Measurements from ENCODE around the gene DEF6. TPM values are rescaled to one million over a fixed set of nuclear protein-coding genes. Genes with fewer than 3 reads are reported as not detected.
"Not testable (repeated sequence)": the region's sequence is repeated elsewhere in the genome, so short reads cannot be mapped to it uniquely, and the experiment has no call there.

The DEF6 gene
- total RNA-seq, 1 donor from 2014 or later, result 0.99 TPM

DNA sequence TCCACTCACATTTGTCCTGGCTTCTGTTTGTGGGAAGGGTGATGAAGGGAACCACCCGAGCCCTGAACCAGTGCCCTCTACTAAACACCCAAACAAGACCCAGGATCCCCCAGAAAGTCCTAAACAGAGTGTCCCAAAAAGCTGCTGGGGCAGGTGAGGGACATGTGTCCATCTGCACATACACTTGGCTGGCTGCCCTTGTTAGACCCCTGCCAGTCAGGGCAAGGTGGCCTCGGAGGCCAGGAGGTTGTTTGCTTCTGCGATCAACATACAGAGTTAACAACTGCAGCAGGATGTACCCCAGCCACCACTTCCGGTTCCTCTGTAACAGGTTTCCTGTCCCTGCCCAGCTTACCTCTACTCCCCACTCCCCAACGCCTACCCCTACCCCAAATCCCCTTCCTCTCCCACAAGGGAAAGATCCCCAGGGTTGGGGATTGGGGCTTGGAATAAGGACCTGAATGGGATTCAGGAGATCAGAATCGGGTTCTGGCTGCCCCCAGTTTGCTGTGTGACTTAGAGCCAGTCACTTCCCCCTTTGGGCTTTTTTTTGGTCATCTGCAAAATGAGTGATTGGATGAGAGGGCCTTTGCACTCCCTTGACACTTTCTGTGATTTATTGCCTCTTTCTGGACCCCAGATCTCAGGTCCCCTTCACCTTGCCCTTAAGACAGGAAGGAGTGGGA lies 13.9 kb downstream of the DEF6 start:
- no peak for DNase-seq (ENCODE audit: low read depth)

DNA sequence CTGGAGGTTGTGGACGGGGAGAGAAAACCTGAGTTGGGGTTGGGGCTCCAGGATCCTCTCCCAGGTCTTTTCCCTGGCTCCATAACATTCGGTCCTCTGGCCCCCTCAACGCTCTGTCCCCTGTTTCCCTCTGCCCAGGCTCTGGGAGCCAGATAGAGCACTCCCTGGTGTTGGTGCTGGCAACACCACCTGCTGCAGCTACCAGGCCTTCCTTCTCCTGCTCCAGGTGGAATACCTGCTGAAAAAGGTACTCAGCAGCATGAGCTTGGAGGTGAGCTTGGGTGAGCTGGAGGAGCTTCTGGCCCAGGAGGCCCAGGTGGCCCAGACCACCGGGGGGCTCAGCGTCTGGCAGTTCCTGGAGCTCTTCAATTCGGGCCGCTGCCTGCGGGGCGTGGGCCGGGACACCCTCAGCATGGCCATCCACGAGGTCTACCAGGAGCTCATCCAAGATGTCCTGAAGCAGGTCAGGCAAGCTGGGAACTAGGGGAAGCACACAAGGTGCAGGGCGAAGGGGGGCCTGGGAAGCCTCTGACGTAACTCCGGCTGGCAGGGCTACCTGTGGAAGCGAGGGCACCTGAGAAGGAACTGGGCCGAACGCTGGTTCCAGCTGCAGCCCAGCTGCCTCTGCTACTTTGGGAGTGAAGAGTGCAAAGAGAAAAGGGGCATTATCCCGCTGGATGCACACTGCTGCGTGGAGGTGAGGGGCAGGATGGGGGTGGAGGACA lies 14.6 kb downstream of the DEF6 start:
- no peak for DNase-seq (ENCODE audit: low read depth)

DNA sequence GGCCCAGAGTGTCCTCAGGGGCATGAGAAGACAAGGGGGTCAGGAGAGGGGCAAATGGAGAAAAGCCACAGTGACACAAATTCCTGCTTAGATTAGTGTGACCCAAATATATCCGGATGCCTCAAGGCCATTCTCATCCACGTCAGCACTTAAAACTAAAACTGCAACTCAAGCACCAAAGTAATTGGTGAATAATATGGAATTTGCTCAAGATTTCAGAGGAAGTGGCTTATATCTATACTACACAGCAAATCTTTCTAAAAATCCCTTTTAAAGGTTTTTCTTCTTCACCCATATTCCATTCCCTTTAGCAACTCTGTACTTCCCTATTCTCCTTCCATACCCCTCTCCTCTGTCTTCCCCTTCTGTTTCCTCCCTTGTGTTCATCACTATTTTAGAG lies 15.2 kb downstream of the DEF6 start:
- no peak for DNase-seq (ENCODE audit: low read depth)

DNA sequence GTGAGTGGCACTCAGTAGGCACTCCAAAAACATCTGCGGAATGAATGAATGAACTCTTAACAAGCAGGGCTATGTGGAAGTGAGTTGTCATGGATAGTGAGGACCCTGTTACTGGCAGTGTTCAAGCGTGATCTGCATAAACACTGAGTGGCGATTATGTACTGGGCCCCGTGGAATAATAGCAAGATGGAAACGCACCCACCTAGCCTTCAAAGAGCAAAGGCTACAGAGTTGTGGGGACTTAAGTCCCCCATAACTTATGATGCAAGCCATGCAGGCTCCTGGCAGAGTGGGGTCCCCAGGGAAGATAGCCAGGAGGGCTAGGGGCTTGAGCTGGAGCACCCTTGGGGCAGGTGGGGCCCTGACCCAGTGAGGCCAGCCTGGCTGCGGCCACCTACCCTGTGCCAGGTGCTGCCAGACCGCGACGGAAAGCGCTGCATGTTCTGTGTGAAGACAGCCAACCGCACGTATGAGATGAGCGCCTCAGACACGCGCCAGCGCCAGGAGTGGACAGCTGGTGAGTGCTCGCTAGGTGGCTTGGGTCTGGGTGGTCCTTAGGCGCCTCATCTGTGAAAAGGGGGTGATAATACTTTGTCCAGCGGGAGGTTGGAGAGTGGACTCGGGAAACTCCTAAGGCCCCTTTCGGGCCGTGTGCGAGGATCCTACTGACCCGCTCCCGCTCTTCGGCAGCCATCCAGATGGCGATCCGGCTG lies 20.0 kb downstream of the DEF6 start:
- no peak for DNase-seq (ENCODE audit: low read depth)

DNA sequence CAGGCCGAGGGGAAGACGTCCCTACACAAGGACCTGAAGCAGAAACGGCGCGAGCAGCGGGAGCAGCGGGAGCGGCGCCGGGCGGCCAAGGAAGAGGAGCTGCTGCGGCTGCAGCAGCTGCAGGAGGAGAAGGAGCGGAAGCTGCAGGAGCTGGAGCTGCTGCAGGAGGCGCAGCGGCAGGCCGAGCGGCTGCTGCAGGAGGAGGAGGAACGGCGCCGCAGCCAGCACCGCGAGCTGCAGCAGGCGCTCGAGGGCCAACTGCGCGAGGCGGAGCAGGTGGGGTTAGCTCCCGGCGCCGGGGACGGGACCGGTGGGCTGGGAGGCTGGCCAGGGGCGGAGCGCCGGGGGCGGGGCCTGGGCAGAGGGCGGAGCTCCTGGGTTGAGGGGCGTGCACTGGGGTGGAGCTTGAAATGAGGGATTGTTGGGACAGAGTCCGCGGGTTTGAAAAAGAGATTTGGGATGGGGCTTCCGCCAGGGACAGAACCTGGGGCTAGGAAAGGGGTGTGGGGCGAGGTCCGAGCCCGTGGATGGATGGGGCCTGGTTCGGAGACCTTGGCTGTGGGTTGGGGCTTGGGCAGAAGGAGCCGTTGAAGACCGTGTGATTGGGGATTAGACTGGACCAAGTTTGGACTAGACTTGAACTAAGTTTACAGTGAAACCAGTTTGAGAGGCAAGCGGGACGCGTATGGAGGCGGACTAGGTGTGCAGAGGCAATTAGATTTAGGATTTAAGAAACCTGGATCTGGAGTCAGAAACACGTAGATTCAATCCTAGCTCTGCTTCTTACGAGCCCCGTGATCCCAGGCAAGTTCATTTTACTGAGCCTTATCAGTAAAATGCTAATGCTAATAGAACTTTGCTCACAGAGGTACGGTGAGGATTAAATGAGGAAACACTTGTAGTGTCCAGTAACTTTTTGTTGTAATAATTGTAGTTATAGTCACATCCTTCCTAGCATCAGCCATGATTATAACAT lies 20.9 kb downstream of the DEF6 start:
- peak; percentile 55 for DNase-seq (ENCODE audit: low read depth)

DNA sequence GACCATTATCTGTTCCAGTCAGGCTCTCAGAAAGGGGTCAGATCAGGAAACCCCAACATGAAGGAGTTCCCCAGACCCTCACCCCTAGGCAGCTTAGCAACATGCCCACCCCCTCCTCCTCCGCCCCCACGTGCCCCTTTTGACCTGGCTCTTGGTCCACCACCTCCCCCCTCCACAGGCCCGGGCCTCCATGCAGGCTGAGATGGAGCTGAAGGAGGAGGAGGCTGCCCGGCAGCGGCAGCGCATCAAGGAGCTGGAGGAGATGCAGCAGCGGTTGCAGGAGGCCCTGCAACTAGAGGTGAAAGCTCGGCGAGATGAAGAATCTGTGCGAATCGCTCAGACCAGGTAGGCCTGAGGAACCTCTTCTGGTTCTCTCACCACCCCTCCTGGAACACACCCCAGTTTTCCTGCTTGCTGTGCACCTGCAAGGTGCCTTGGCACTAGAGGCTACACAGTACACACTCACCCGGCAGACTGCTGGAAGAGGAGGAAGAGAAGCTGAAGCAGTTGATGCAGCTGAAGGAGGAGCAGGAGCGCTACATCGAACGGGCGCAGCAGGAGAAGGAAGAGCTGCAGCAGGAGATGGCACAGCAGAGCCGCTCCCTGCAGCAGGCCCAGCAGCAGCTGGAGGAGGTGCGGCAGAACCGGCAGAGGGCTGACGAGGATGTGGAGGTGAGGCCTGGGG lies 21.9 kb downstream of the DEF6 start:
- no peak for DNase-seq (ENCODE audit: low read depth)

DNA sequence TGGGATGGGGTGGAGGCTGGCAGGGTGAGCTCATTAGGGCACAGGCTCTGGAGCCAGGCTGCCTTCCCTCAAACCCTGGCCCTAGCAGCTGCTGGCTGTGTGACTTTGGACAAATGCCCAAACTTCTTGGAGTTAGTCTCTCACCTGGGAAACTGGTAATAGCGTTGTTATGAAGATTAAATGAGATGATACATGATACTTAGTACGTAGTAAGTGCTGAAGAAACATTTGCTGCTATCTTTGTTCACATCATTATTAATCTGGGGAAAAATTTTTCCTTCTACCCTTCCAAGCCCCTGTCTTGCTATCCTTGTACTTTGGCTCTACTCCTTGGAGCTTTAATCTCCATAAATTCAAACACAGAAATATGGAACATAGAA lies 22.4 kb downstream of the DEF6 start:
- DNase-seq (ENCODE audit: low read depth), result no peak

DNA sequence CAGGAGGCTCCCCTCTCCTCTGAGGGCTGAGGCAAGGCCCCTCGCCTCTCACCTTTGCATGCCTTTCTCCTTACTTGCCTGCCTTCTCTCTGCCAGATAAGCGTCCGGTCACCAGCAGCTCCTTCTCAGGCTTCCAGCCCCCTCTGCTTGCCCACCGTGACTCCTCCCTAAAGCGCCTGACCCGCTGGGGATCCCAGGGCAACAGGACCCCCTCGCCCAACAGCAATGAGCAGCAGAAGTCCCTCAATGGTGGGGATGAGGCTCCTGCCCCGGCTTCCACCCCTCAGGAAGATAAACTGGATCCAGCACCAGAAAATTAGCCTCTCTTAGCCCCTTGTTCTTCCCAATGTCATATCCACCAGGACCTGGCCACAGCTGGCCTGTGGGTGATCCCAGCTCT lies 23.5 kb downstream of the DEF6 start:
- no peak for DNase-seq (ENCODE audit: low read depth)

DNA sequence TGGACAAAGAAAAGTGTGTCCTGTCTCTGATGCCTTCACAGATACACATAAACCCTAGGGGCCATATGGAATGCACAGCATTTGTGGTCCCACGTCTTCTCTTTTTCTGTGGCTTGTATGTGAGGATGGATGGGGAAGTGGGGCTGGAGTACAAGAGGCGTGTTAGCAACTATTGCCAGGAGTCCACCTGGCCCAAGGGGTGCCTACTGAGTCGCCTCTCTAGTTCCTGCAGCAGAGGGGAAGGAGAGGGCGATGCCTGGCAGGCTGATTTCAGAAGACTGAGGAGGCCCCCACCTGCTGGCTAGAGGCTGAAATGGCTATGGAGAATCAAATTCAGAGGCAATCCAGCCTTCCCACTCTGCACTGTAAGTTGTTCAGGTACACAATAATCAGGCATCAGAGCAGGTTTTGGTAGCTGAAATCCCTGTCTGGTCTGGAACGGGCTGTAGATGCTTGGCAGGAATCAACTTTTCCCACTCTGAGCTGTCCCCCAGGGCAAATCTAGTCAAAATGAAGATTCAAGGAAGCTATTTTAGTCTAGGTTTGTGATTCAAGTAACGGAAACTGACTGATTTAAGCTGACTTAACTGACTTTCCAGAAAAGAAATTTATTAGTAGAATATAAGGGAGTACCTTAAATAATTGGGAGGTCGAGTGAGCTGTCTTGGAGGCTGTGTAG lies 29.9 kb downstream of the DEF6 start:
- DNase-seq (ENCODE audit: low read depth), result peak; percentile 42

DNA sequence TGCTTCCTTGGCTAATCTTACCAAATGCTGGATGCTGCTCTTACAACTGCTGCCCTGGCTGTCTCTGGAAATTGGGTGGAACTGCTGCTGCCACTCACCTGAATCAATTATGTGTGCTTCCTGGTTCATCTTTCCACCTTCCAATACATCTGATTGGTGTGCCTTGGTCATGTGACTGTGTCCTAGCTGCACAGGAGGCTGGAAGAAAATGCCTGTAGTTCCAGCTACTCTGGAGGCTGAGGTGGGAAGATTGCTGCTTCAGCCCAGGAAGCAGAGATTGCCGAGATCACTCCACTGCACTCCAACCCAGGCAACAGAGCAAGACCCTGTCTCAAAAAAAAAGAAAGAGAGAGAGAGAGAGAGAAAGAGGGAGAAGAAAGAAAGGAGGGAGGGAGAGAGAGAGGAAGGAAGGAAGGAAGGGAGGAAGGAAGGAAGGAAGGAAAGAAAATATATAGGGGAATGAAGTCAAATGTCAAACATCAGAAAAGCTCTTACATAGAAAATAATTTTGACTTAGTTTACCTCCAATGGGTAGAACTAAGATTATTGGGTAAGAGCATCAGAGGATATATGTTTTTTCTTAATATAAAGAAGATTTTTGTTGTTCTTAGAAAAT lies 30.6 kb downstream of the DEF6 start:
- no peak for DNase-seq (ENCODE audit: low read depth)

DNA sequence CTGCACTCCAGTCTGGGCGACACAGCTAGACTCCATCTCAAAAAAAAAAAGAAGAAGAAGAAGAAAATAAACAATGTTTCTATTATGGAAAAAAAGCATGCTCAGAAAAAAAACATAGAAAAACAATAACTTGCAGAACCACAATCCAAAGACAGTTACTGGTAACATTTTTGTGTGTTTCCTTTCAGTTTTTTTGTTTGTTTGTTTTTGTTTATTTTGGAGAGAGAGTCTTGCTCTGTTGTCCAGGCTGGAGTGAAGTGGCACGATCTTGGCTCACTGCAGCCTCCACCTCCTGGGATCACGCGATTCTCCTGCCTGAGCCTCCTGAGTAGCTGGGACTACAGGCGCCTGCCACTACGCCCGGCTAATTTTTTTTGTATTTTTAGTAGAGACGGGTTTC lies 31.3 kb downstream of the DEF6 start:
- not testable (repeated sequence) for DNase-seq (ENCODE audit: low read depth)

DNA sequence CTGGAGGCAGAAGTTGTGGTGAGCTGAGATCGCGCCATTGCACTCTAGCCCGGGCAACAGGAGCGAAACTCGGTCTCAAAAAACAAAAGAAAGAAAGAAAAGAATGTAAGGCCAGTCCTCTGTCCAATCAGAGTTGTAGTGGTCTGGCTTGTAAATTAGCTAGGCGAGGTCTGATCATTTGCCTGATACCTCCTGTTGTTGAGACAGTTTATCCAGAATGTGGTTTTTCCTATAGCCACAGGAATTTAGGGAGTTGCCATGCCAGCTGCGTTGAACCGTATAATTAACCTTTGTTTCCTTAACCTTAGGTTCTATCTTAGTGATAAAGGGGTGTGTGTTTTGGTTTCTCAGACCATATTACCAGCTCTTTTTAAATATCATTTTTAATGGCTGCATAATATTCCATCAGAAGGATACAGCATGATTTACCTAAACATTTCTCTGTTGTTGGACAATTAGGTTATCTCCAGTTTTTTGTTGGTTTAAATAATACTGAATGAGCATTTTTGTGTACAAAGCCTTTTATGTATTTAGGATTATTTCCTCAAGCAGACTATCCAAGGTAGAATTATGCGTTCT lies 33.0 kb downstream of the DEF6 start:
- no peak for DNase-seq (ENCODE audit: low read depth)

DNA sequence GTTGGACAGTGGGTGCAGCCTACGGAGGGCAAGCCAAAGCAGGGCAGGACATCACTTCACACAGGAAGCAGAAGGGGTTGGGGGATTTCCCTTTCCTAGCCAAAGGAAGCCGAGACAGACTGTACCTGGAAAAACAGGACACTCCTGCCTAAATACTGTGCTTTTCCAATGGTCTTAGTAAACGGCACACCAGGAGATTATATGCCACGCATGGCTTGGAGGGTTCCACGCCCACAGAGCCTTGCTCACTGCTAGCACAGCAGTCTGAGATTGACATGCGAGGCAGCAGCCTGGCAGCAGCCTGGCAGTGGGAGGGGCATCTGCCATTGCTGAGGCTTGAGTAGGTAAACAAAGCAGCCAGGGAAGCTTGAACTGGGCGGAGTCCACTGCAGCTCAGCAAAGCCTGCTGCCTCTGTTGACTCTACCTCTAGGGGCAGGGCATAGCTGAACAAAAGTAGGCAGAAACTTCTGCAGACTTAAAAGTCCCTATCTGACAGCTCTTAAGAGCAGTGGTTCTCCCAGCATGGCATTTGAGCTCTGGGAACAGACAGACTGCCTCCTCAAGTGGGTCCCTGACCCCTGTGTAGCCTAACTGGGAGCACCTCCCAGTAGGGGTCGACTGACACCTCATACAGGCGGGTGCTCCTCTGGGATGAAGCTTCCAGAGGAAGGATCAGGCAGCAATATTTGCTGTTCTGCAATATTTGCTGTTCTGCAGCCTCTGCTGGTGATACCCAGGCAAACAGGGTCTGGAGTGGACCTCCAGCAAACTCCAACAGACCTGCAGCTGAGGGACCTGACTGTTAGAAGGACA lies 34.7 kb downstream of the DEF6 start:
- peak; percentile 76 for DNase-seq (ENCODE audit: low read depth)

DNA sequence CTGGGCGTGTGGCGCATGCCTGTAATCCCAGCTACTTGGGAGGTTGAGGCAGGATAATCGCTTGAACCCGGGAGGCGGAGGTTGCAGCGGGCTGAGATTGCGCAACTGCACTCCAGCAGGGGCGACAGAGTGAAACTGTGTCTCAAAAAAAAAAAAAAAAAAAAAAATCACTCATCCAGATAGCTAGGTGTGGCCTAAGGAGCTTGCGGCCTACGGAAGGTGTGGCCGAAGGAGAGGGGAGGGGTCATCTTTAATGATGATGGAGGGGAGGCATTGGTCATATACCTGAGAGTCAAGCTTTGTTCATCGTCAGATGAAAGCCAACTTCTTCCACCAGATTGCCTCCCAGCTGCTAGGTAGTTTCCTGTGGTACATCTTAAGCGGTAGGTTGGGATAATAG lies 43.9 kb downstream of the DEF6 start:
- DNase-seq (ENCODE audit: low read depth), result peak; percentile 28

DNA sequence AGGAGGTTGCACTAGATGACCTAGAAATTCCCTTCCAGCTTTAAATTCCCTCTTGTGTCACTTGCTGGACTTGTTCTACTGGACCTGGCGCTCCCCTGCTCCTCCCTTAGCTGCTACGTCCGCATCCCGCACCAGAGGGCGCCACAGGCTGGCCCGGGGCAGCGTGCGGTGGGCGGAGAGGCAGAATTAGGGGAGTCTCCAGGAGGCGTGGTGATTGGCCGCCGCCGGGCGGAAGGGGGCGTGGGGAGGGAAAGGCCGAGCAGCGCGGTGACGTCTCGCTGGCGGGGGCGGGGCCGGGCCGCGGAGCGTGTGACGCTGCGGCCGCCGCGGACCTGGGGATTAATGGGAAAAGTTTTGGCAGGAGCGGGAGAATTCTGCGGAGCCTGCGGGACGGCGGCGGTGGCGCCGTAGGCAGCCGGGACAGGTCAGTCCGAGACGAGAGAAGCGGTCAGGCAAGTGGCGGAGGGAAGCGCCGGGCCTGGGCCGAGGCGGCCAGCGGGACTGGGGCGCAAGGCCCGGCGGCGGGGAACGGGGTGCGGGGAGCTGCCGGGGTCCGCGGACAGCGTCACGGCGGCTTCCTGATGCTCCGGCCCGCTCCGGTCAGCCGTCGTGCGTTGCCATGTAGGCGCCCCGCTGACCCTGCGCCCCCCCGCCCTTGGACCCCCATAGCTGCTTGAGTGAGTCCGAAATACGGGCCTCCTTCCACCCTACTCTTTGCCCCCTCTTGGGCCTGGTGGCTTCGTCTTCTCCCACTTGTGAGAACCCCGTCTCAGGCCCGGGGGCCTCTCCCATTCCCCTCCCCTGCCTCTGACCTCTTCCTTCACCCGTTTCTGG lies 44.9 kb downstream of the DEF6 start, which contains the start of gene PPARD:
Gene PPARD (plus strand): TSS at position 301 of the 834 bp plus-strand sequence. CDS start 68,530 bp downstream, outside the sequence.
- DNase-seq (ENCODE audit: low read depth), result peak; percentile 81

DNA sequence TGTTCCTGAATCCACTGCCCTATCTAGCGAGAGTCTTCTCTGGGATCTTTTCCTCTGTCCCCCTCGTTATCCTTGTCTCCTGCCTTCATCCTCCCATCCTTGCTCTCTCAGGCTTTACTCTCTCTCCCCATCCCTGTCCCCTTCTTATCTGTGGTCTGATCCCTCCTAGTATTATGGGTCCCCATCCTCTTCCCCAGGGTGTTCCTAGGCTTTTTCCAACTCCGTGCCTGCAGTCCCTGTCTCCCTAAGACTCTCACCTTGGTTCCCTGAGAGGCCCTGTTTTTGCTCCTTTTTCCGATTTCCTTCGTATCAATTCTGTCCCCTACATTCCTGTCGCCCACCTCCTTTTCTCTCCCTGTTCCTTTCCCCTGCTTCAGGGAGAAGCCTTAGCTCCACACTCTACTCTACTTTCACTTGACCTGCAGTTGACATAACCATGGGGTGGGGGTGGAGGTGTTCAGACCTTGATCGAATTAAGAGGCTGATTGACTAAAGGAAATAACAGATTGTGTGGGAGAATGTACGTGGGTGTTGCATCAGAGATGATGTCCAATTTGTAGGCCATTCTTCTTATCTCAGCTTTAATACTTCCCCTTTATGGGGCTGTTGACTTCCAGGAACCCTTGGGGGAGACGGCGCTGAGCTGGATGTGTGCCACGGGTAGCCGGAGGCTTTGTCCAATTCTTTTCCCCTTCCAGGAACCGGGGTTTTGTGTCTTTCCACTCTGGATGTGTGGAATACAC lies 45.6 kb downstream of the DEF6 start:
- peak; percentile 45 for DNase-seq (ENCODE audit: low read depth)
